MM.1S (cell line): Measurements from ENCODE around the gene MORC3.

Source experiments
- EZH2 ChIP-seq: fragments of 300-600 bp; sonication (generic); optimal IDR thresholded peaks from 2 replicates; pipeline ENCODE3; 2017; ENCODE audit warnings: low read depth, mild to moderate bottlenecking, antibody characterized with exemption, low read length, mixed read lengths
- TF ChIP-seq, protein P1 (sequence below): fragments of 300-600 bp; sonication (generic); IDR thresholded peaks from 2 replicates; pipeline ENCODE4 v1.5.1; 2016; ENCODE audit warnings: antibody characterized with exemption, low read length, mixed read lengths

- TF ChIP-seq, protein P1, sequence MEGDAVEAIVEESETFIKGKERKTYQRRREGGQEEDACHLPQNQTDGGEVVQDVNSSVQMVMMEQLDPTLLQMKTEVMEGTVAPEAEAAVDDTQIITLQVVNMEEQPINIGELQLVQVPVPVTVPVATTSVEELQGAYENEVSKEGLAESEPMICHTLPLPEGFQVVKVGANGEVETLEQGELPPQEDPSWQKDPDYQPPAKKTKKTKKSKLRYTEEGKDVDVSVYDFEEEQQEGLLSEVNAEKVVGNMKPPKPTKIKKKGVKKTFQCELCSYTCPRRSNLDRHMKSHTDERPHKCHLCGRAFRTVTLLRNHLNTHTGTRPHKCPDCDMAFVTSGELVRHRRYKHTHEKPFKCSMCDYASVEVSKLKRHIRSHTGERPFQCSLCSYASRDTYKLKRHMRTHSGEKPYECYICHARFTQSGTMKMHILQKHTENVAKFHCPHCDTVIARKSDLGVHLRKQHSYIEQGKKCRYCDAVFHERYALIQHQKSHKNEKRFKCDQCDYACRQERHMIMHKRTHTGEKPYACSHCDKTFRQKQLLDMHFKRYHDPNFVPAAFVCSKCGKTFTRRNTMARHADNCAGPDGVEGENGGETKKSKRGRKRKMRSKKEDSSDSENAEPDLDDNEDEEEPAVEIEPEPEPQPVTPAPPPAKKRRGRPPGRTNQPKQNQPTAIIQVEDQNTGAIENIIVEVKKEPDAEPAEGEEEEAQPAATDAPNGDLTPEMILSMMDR: no peak
- TF ChIP-seq EZH2: no peak
Observed at GRCh38 chr21:36282568-36283230, 37.3 kb upstream of the MORC3 start.
